ENCODE results near the gene IER2.
"Not testable (repeated sequence)": the region's sequence is repeated elsewhere in the genome, so short reads cannot be mapped to it uniquely, and the experiment has no call there.

DNA sequence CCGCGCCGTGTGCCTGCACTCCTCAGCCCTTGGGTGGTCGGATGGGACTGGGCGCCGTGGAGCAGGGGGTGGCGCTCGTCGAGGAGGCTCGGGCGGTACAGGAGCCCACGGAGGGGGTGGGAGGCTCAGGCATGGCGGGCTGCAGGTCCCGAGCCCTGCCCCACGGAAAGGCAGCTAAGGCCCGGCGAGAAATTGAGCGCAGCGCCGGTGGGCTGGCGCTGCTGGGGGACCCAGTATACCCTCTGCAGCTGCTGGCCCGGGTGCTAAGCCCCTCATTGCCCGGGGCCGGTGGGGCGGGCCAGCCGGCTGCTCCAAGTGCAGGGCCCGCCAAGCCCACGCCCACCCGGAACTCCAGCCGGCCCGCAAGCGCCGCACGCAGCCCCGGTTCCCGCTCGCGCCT, 36.5 kb downstream of the IER2 start:
- TF ChIP-seq, protein P1, sequence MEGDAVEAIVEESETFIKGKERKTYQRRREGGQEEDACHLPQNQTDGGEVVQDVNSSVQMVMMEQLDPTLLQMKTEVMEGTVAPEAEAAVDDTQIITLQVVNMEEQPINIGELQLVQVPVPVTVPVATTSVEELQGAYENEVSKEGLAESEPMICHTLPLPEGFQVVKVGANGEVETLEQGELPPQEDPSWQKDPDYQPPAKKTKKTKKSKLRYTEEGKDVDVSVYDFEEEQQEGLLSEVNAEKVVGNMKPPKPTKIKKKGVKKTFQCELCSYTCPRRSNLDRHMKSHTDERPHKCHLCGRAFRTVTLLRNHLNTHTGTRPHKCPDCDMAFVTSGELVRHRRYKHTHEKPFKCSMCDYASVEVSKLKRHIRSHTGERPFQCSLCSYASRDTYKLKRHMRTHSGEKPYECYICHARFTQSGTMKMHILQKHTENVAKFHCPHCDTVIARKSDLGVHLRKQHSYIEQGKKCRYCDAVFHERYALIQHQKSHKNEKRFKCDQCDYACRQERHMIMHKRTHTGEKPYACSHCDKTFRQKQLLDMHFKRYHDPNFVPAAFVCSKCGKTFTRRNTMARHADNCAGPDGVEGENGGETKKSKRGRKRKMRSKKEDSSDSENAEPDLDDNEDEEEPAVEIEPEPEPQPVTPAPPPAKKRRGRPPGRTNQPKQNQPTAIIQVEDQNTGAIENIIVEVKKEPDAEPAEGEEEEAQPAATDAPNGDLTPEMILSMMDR (IDR thresholded peaks at IDR 0.05 in 4 of 5, conservative IDR thresholded peaks at IDR 0.05 in 1 of 5) = not testable (repeated sequence)
- TF ChIP-seq POLR2A (IDR thresholded peaks at IDR 0.05) = not testable (repeated sequence)
